ENCODE data around the gene SCN2B.

DNA sequence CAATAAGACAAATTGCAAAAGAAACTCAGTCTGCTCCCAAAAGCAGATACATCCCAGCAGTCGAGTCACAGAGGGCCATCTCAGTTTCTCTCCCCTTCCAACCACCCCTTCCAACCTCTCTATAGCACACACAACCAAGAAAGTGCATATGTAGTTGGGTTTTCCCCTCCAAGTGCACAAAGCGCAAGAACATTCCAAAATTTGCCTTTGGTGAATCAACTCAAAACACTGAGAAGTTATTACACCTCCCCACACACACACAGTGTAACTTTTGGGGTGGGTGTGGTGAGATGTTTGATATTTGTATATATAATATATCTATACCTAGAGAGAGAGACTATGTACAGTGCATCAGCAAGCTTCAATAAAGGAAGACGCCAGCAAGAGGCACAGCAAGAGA lies 13.6 kb downstream of the SCN2B start:
- no peak for TF ChIP-seq POLR2A (IDR thresholded peaks at IDR 0.05)
- no peak for TF ChIP-seq CTCF (IDR thresholded peaks at IDR 0.05)
- TF ChIP-seq POLR2AphosphoS5 (IDR thresholded peaks at IDR 0.05) = no peak

Measured in prostate gland (tissue), 2 donors.